ENCODE results near the gene MRPS9.

The MRPS9 gene

DNA sequence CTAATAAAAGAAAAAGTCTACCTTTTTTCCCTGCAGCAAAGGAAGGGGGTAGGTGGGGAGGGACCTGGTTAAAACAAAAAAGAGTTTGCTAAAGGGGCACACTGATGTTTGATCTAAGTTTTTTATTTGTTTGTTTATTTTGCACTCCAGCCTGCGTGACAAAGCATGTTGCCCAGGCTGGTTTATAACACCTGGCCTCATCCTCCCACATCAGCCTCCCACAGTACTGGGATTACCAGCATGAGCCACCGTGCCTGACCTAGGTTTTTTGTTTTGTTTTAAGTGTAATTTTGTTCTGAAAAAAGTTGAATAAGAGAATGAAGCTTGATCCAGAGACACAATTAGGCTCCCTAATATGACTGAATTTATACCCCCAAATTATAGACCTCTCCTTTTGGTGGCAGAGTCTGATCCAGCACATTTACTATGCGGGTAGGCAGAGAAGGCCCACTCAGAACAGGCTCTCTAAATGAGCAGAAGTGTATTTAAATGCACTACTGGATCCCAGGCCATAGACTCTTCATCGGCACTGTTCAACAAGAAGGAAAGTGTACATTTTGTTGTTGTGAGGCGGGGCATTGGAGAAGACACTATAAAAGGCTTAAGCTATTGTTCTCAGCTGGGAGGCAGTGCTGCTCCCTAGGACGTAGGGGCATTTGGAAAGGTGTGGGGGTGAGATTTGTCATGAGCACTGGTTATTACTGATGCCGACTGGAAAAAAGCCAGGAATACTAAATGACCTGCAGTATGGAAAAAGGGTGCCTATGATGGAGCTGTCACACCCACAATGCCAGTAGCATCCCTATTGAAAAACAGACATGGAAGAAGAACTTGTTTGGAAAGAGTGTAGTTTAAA, 32.4 kb downstream of the MRPS9 start:
- intact Hi-C loops (cut with DNase I; ENCODE audit: low total_unique reads), result no loop called here
- no peak overlapping the region for H3K27ac ChIP-seq
- no peak for DNase-seq
- peaks cover 0 to 13% (median 0%) of the 10 kb centered on the region in 3 donors for H3K36me3 ChIP-seq
- no peaks in the 10 kb centered on the region for H3K4me1 ChIP-seq
- TF ChIP-seq, protein P1, sequence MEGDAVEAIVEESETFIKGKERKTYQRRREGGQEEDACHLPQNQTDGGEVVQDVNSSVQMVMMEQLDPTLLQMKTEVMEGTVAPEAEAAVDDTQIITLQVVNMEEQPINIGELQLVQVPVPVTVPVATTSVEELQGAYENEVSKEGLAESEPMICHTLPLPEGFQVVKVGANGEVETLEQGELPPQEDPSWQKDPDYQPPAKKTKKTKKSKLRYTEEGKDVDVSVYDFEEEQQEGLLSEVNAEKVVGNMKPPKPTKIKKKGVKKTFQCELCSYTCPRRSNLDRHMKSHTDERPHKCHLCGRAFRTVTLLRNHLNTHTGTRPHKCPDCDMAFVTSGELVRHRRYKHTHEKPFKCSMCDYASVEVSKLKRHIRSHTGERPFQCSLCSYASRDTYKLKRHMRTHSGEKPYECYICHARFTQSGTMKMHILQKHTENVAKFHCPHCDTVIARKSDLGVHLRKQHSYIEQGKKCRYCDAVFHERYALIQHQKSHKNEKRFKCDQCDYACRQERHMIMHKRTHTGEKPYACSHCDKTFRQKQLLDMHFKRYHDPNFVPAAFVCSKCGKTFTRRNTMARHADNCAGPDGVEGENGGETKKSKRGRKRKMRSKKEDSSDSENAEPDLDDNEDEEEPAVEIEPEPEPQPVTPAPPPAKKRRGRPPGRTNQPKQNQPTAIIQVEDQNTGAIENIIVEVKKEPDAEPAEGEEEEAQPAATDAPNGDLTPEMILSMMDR (IDR thresholded peaks at IDR 0.05), result no peak
- no peaks in the 10 kb centered on the region for H3K27me3 ChIP-seq
- H3K9me3 ChIP-seq, result no peaks in the 10 kb centered on the region
- H3K4me3 ChIP-seq, result no peak overlapping the region

DNA sequence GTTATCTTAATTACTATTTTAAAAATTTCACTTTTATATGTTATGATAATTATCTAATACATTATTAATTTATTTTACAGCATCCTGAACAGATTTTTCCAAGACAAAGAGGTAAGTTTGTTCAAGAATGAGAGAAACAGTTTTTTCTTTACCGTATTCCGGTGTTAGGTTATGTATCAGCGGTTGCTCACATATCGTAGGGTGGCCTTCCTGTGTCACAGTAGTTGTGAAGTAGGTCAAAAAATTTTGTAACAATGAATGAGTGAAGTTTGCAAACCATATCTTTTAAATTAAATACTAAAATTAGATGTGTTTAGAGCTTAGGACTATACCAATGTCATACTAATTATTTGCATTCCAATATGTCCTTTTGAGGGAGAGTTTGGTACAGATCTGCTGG, 33.5 kb downstream of the MRPS9 start:
- Histone ChIP-seq H3K4me1 (no peaks in the 10 kb centered on the region), H3K4me3 (no peak overlapping the region), H3K9me3 (no peaks in the 10 kb centered on the region), H3K36me3 (peaks cover 0 to 10% (median 0%) of the 10 kb centered on the region in 3 donors), H3K27ac (no peak overlapping the region), H3K27me3 (no peaks in the 10 kb centered on the region)
- TF ChIP-seq, protein P1 (IDR thresholded peaks at IDR 0.05), result no peak
- no peak for DNase-seq
- intact Hi-C loops (cut with DNase I; ENCODE audit: low total_unique reads), result no loop called here

DNA sequence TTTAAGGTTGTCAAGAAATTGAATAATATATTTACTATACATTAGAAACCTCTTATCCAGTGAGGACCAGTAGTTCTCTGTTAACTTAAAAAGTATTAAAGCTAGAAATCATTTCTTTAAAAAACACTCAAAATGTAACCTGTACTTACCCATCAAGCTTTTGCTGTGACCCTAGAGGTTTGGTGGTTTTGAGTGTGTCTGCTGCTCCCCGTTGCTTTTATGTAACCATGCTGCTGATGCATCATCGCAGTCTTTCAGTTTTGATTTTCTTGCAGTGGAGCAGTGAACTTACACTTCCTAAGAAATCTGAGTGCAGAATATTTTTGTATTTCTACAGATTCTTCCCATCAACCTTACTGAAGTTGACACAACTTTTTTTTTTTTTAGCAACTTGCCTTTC, 34.2 kb downstream of the MRPS9 start:
- no peaks in the 10 kb centered on the region for H3K4me1 ChIP-seq
- no peaks in the 10 kb centered on the region for H3K27me3 ChIP-seq

DNA sequence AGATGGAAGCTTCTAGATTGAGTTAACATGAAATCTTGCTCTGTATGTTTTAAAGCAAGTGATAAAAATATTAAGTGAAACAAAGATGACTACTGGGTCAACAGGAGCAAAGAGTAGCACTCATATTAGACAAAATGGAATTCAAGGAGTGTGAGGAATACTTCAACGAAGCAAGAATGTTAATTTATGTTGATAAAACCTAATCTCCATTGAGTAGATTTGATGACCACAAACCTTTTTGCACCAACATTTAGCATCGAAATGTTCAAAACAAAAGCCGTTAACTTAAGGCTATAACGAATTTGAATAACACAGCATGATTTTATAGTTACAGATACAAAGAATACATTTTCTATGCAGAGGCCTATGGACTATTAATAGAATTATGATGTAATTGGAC, 35.7 kb downstream of the MRPS9 start:
- TF ChIP-seq, protein P1 (IDR thresholded peaks at IDR 0.05), result no peak

More for the DNA sequence above, 34.2 kb downstream of the MRPS9 start:
- H3K9me3 ChIP-seq, result no peaks in the 10 kb centered on the region
- no peak overlapping the region for H3K4me3 ChIP-seq
- TF ChIP-seq, protein P1 (IDR thresholded peaks at IDR 0.05), result no peak
- no peak for DNase-seq
- H3K27ac ChIP-seq, result no peak overlapping the region
- H3K36me3 ChIP-seq, result peaks cover 0 to 8% (median 0%) of the 10 kb centered on the region in 3 donors
- intact Hi-C loops (cut with DNase I; ENCODE audit: low total_unique reads), result no loop called here

DNA sequence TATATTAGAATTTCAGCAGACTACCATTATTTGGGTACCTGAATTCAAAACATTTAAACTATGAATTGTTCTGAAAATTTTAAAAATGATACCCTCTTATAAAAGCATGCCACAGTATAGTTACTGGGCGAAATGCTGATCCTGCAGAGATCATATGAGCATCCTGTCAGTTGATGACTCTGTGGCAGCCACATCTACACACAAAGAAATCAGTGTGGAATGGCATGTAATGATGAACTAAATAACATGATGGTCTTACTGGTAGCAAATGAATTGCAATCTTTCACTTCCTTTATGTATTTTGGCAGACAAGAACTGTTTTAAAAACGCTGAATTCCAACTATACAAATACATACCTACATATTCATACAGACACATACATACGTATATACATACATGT, 38.3 kb downstream of the MRPS9 start:
- Histone ChIP-seq H3K4me1 (peaks cover 0 to 8% (median 7%) of the 10 kb centered on the region in 4 donors), H3K4me3 (no peak overlapping the region), H3K9me3 (no peaks in the 10 kb centered on the region), H3K27me3 (no peaks in the 10 kb centered on the region), H3K36me3 (peaks cover 0 to 8% (median 0%) of the 10 kb centered on the region in 3 donors), H3K27ac (no peak overlapping the region)
- TF ChIP-seq, protein P1 (IDR thresholded peaks at IDR 0.05), result no peak
- no peak for DNase-seq
- intact Hi-C loops (cut with DNase I; ENCODE audit: low total_unique reads), result no loop called here

More for the DNA sequence above, 35.7 kb downstream of the MRPS9 start:
- no peak for DNase-seq
- Histone ChIP-seq H3K4me3 (no peak overlapping the region), H3K4me1 (no peaks in the 10 kb centered on the region), H3K36me3 (peaks cover 0 to 8% (median 0%) of the 10 kb centered on the region in 3 donors), H3K9me3 (no peaks in the 10 kb centered on the region), H3K27ac (no peak overlapping the region), H3K27me3 (no peaks in the 10 kb centered on the region)
- intact Hi-C loops (cut with DNase I; ENCODE audit: low total_unique reads), result no loop called here
